IPS-11a (cell line): ENCODE results near the gene URB2.

Source experiments
- H3K4me3 ChIP-seq: one replicate; pipeline ENCODE4 v1.5.1; 2013; ENCODE audit warnings: low read depth, low read length, control low read depth

URB2 gene

DNA sequence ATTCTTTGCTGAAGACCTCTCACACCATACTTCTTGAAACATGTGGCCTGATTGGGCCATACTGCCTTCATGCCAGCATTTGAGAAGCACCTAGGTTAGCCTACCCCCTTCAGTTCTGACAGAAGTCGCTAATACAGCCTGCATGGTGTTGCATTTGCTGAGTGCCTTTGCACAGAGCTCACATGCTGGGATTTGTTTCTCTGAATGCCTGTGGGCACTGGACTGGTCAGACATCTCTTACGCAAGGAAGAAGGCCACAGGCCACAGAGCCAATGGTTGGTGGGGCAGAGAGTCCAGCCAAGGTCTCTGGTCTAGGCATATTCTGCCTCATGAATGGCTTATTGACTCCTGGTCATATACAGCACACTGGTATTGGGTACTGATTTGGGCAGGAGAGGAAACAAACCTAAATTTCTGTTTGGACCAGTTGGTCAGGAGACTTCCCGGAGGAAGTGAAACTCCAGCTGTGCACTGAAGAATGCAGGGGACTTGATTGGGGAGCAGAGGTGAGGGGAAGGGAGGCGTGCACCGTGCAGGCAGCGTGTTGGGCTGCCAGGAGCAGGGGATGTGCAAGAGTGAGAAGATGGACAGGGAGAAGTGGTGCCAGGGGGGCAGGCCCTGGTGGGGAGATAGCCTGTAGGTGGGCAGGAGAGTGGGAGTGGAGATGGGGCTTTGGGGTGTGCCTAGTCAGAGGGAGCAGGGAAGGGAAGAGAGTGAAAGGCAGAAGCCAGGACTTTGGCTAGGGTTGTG lies 18.1 kb downstream of the URB2 start:
- H3K4me3 ChIP-seq = no peak overlapping the region

DNA sequence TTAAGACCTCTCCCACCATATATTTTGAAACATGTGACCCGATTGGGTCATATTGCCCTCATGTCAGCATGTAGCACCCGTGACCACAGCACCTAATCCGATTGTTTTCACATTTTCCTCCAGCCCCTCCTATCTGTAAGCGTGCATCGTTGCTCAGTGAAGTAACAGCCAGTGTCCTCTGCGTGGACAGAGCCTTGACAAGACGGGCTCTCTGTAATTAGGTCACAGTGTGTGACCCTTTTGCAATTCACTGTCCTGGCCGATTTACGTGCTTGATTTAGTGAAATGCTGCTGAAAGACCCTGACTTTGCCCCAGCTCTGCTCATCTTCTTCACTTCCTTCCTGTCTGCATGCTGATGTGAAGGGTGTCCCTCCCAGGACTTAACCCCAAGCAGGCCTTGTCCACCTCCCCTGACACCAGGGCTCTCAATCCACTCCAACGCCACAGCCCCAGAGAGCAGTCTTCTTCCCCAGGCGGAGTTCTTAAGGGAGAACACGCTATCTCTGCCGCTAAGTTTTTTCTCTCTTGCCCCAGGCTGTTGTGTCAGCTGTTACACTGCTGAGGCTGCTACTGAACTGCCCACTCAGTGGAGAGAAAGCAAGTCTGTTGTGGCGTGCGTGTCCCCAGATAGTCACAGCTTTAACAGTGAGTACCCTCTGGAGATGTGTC lies 19.4 kb downstream of the URB2 start:
- no peak overlapping the region for H3K4me3 ChIP-seq

- no peak overlapping the region for H3K4me3 ChIP-seq
These were observed 22.4 kb downstream of the URB2 start for GRCh38 chr1:229648406-229648805.

DNA sequence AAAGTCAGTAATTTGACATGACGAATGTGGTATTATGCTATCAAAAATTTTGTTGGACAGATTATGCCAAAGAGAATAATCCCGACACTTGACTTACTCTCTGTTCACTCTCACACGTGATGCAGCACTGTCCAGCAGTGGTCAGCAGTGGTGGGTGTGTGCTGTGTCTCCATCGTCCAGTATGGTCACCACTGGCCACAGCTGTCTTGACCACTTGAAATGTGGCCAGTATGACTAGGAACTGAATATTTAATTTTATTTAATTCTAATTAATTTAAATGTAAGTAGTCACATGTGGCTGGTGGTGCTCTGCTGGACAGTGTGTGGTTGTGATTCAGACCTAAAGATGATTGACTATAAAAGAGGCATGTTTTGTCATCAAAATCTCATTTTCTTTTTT lies 24.0 kb downstream of the URB2 start:
- H3K4me3 ChIP-seq = no peak overlapping the region

- H3K4me3 ChIP-seq = no peak overlapping the region
These were observed 25.5 kb downstream of the URB2 start for GRCh38 chr1:229651546-229651945.

- H3K4me3 ChIP-seq = no peak overlapping the region
These were observed 27.4 kb downstream of the URB2 start for GRCh38 chr1:229653420-229653819.

DNA sequence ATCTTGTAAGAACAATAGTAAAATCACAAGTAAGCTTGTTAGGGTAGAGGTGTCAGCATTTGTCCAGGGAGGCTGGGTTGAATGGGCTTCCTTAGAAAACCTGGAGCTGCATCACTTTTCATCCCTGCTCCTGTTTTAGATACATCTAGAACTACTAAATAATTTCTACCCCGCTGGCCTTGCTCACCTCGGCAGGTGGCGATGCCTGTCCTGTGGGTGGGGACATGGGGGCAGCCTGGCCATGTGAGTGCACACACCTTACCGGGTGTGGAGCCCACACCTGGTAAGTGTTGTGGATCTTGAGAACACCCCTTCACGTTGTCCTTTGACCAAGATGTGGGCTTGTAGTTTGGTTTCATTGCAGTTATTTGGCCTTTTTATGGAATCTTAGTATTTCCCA lies 29.7 kb downstream of the URB2 start:
- H3K4me3 ChIP-seq = no peak overlapping the region

DNA sequence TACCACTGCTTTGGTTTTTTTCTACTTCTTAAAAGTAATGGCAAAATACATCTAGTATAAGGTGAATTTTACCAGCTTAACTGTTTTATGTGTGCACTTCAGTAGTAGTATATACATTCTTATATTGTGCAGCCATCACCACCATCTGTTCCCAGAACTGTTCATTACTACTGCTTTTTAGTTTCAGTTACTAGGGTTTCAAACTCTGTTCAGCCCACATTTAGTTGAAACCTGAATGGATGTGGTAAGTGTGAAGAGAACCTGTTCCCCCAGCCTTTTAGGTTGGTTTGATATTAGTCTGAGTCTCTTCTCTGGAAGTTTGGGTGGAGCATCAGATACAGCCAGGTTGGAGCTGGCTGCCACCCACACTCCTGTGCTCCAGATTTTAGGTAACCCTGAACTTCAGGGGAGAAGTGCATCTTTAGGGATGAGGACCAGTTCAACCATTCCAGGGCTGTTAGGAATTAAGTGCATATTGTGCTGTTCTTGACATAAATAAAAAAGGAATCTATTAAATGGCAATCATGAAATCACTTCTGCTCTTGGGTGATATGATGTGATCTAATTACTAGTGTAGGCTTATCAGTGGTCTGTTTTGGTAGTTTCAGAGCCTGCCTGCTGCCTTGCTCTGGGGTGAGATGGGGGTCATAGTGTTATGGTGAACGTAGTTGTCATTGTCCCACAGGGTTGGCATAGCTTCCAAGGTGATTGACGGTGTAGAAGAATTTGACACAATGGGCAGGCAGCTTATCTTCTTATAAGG lies 32.1 kb downstream of the URB2 start:
- no peak overlapping the region for H3K4me3 ChIP-seq

DNA sequence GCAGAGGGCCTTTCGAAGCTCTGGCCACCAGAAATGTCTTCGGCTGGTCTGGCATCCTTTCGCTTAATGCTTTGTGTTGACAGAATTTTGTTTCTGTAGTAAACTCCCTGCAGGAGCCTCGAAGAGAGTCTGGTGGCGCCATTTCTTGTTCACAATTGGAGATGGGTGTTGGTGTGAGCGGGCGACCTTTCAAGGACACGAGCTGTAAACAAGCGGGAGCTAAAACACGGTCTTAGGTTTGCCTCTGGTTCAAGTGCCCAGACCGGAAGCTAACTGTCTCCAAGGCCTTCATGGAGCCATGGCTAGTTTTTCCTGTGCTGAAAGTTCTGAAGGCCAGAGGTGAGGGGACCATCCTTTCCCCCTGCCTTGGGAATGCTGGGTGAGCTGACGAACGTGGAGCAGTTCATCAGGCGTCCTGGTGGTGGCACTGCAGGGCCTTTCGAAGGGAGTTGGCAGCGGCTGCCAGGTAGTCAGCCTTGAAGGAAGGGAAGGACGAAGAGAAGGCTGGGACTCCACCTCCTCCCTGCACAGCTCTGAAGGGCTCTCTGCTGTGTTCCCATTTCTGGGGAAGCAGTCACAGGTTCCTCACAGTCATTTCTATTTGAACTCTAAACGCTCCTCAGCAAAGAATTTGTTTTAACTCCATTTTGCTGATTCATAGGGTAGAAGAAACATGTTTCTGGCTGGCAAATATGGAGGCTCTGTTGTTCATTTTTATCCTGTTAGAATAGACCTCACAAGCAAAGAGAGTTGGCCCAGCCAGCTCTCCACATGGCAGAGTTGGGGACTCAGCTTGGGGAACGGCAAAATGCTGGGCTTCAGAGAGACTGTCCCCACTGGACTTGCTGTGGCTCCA lies 35.2 kb downstream of the URB2 start:
- H3K4me3 ChIP-seq = no peak overlapping the region

- H3K4me3 ChIP-seq = no peak overlapping the region
These were observed 35.9 kb downstream of the URB2 start for GRCh38 chr1:229661897-229662296.

DNA sequence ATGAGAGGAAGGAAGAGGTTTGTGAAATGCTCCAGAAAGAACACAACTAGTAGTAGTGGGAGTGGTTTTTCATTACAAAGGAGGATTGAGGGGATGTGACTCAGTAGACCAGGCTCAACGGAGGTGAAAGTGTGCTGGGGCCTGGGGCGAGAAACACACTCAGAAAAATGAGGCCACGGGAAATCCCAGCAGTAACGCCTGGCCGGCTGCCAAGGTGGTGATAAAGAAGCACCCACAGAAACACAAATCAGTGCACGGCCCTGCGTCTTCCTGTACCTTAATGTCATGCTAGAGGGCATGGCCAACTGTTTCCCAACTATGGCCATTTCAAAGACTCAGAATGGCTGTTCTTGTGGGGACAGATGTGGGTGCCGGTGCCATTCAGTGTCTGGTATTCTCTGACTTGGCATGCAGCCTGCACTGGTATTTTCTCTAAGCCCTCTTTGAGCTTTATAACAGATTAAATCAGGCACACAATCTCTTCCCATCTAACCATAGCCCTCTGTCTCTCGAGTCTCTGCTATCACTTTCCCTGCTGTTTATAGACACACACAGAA lies 38.2 kb downstream of the URB2 start:
- no peak overlapping the region for H3K4me3 ChIP-seq

- no peak overlapping the region for H3K4me3 ChIP-seq
These were observed 40.0 kb downstream of the URB2 start for GRCh38 chr1:229665912-229666558.

DNA sequence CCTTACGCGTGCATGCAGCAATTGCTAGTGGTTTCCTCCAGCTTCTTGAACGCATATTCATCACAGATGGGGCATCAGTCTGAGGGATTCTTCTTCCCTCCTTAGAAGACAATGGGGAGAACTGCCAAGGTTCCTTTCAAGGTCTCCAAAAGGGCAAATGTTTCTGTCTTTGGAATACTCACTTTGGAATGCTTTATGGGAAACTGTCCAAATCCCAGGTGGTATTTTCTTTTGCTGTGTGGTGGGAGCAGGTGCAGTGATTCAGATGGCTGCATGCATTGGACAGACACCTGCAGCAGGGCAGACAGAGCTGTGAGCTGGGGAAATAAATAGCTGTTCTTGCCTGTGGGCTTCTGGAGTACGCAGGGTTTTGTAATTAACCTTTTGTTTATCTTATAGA lies 40.5 kb downstream of the URB2 start:
- H3K4me3 ChIP-seq = no peak overlapping the region

- H3K4me3 ChIP-seq = no peak overlapping the region
These were observed 43.3 kb downstream of the URB2 start for GRCh38 chr1:229669333-229669732.

DNA sequence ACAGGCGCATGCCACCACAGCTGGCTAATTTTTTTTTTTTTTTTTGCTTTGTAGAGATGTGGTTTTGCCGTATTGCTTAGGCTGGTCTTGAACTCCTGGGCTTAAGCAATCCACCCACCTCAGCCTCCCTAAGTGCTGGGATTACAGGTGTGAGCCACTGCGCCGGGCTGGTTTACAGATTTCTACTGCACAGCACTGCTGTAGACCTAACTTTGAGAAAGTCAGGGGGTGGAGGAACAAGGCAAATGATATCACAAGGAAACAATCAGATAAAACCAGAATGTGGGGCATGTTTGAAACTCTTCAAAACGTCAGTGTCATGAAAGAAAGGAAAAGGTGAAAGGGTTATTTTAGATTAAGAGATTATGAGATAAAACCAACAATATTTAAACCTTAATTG lies 45.3 kb downstream of the URB2 start:
- H3K4me3 ChIP-seq = no peak overlapping the region

DNA sequence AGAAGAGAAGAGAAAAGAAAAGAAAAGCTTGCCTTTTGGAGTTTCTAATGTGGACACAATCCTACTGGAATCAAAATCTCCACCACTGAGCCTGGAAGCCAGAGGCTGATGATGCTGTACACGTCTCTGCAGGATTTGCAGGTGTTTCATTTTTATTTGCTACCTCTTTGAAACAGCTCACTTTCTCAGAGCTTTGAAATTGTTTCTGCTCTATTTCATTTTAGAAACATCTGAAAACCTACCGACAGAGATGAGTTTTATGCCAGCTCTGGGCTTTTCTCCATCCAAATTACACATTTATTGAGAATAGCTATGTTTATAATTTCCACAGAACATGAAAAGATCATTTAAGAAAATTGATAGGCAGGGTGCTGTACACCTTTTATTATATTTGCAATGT lies 46.2 kb downstream of the URB2 start:
- H3K4me3 ChIP-seq = no peak overlapping the region

- no peak overlapping the region for H3K4me3 ChIP-seq
These were observed 48.0 kb downstream of the URB2 start for GRCh38 chr1:229674042-229674441.

DNA sequence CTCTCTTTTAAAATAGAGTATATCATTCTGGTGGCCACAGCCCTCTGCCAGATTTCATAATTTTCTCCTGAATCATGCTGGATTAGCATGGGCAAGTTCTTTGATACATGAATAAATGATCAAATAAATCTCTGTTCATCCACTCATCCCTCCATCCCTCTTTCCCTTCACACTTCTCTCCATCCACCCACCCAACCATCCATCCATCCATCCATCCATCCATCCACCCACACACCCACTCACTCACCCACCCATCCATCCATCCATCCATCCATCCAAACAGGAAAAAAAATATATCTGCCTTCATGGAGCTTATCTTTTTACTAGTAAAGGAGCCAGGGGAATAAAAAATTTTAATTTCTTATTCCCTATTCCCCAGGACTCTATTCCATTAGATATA lies 49.3 kb downstream of the URB2 start:
- no peak overlapping the region for H3K4me3 ChIP-seq

GRCh38 chr1:229685149-229685548 lies 59.1 kb downstream of the URB2 start:
- H3K4me3 ChIP-seq = no peak overlapping the region

DNA sequence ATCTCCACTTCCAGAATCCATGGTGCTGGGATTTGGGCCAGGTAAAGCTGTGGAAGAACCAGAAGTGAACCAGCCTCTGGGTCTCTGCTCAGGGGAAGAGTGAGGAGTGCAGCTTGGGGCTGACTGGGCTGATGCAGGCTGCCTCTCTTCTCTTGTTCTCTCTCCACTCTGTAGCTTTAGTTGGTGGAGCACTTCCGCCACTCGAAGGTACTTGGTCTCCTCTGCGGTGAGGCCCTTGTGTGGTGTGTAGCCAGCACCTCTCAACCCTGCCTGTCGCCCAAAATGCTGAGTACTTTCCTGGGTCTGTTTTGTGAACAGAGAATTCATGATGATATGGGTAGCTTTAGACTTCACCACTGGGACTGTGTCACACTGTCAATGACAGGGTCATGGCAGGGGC lies 63.2 kb downstream of the URB2 start:
- no peak overlapping the region for H3K4me3 ChIP-seq
